GM18517 (cell line): Measurements from ENCODE around the gene EVA1A.

Source experiments
- ATAC-seq: cut with Tn5 transposase; IDR thresholded peaks from one replicate; pipeline ENCODE4 v1.9.1; 2021; ENCODE audit warnings: mild to moderate bottlenecking, moderate library complexity; ENCODE audit not compliant: unreplicated experiment

The EVA1A gene

DNA sequence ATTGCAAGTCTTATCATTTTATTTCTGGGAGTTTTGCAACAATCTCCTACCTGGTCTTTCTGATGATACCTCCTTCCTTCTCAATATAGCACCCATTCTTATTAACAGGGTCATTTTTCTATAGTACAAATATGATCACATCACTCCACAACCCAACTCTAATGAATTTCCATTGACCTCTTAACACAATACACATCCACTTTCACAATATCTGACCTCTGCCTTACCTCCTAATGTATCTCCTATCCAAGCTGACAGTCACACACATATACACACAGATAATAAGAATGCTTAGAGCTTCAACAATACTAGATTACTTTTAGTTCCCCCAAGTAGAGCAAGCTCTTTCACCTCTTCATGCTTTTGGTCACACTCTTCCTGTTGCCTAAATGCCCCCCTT, 40.9 kb downstream of the EVA1A start:
- no peak for ATAC-seq

DNA sequence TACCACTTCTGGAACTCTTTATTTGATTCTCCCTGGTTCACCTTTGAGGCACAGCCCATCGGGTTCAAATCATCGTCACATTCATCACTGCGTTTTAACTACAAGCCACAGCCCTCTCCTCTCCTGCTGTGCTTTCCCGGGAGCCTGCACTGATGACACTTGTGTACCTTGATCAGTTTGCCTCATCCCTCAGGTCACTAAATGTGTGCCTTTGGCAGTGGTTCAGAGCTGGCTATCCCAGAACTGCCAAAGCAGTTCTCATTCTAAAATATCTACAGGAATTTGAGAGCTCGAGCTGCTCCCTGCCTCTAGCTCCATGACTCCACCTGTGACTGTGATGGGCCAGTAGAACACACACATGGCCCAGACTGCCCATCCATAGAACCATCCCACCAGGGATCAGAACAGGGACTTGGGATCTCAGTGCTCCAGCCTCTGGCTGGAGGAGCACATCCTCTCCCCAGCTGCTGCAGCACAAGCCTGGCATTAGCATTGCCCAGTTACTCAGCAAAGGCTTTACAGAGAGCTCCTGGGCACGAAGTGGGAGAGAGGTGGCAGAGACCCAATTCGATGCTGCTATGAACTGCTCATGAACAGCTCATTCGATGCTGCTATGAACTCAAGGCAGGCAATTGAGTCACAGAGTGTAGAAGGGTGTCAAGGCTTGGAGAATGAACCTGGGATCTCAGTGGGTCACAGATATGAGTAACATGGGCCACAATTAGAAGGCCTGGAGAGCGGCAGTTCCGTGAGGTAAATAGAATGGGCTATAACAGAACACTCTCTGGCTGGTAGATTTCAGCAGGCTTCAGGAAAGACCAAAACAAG, 41.9 kb downstream of the EVA1A start:
- no peak for ATAC-seq

GRCh38 chr2:75517547-75518230, 43.0 kb downstream of the EVA1A start:
- ATAC-seq, result no peak

- no peak for ATAC-seq
These were observed 44.1 kb downstream of the EVA1A start for GRCh38 chr2:75516378-75517360.

- no peak for ATAC-seq
These were observed 45.0 kb downstream of the EVA1A start for GRCh38 chr2:75515584-75516368.

GRCh38 chr2:75513616-75514170, 47.0 kb downstream of the EVA1A start:
- ATAC-seq, result no peak

DNA sequence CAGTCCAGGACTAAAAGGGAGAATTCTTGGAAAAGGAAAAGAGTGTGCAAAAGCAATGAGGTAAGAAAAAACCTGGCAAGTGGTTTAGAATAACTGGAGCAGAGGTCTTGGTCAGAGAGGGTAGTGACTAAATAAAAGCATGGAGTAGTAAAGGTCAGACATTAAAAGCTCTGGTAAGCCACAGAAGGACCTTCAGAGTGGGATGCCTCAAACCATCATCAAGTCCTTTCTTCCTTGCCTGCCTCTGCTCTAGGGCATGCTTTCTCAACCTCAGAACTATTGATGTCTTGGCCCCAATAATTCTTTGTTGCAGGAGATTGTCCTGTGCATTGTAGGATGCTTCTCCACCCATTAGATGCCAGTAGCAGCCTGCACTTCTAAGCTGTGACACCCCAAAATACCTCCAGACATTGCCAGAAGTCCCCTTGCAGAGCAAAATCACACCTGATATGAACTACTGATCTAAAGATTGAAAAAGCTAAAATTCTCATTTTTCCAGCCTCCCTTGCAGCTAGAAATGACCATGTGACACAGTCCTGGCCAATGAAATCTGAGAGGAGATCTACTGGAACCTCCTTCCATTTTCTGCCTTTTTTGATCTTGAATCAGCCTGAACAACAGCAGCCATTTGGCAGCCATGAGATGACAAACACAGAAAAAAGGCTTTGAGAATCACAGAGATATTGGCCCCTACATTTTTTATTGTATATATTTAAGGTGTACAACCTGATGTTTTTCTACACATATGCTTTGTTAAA, 48.1 kb downstream of the EVA1A start:
- ATAC-seq, result no peak

DNA sequence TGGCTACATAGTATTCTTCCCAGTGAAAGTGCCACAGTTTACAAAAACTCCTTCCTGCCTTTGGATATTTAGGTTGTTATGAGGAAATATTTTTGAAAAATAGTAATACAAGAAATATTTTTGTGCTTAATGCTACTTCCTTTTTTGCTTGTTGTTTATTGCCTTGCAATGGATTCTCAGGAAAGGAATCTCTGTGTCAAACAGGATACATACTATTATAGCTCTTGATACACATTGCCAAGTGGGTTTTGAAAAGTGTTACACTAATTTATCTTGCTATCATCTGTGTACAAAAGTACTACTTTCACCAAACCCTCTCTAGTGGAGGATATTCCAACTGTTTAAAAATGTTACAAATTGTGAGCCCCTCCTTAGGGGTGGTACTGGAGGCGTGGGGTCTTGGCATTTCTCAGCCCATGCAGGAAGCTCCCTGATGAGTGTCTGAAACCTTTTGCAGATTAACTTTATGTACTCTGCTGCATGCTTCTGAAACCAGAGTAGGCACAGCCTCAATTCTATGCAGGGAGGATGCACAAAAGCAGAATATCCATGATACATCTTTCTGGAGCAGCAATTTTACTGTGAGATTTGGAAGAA, 54.5 kb downstream of the EVA1A start:
- no peak for ATAC-seq

DNA sequence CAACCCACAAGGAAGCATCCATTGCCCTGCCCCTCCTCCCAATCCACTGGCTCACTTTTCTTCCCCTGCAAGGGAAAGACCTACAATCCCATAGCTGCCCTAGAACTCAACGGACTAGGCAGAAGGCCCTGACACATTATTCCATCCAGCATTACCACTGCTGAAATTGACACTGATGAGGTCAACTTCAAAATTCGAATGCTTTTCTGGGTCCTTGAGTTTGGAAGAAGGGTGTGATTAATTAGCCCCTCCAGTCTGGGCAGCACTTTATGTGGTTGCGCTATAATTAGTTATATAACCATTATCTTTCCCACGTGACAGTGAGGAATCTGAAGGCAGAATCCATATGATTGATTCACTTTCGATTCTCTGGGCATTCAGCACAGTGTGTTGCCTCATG, 55.7 kb downstream of the EVA1A start:
- no peak for ATAC-seq

- ATAC-seq, result no peak
These were observed 57.6 kb downstream of the EVA1A start for GRCh38 chr2:75503048-75503607.

- ATAC-seq, result no peak
These were observed 60.1 kb downstream of the EVA1A start for GRCh38 chr2:75500633-75501032.

GRCh38 chr2:75499534-75499933, 61.2 kb downstream of the EVA1A start:
- no peak for ATAC-seq

DNA sequence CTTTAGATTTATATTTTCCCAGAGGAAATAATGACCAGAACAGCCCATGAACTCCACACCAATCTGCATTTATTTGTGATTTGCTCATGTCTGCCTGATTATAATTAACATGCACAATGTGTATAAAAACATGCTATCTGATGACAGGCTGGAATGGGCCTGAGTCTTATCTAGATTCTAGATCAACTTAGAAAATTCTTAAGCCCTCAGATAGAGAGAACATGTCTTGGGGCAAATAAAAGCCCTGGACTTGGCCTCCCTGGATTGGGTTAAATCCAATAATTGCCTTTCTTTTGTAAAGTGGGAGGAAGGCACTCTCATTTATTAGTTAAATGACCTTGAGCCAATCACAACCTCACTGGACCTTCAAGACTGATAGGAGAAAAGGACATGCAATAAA, 61.8 kb downstream of the EVA1A start:
- ATAC-seq, result no peak

DNA sequence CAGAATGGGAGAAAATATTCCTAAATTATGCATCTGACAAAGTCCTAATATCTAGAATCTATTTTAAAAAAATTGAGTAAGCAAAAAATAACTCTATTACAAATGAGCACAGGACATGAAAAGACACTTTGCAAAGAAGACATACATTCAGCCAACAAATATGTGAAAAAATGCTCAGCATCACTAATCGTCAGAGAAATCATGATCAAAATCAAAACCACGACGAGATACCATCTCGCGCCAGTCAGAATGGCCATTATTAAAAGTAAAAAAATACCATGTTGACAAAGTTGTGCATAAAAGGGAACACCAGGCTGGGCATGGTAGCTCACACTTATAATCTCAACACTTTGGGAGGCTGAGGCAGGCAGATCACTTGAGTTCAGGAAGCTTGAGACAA, 63.5 kb downstream of the EVA1A start:
- no peak for ATAC-seq

GRCh38 chr2:75495862-75496261, 64.9 kb downstream of the EVA1A start:
- no peak for ATAC-seq

DNA sequence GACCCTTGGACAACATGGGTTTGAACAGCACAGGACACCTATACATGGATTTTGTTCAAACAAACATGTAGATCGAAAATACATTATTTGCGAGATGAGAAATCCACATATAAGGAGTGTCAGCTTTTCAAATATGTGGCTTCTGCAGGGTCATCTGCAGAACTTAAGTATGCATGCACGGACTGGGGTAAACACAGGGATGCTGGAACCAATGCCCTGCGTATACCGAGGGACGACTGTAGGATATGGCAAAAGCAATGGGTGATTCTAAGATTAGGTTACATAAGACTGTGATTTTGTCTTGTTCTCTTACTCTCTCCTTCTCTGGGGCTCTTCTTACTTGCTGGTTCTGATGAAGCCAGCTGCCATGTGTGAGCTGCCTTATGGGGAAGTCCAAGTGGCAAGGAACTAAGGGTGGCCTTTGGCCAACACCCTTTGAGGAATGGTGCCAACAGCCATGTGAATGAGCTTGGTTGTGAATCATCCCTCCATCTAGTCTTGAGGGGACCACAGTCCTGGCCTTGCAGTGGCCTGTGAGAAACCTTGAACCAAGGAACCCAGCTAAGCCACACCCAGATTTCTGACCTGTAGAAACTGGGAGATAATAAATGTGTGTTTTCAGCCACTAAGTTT, 66.5 kb downstream of the EVA1A start:
- no peak for ATAC-seq

- no peak for ATAC-seq
These were observed 67.5 kb downstream of the EVA1A start for GRCh38 chr2:75493230-75493629.

DNA sequence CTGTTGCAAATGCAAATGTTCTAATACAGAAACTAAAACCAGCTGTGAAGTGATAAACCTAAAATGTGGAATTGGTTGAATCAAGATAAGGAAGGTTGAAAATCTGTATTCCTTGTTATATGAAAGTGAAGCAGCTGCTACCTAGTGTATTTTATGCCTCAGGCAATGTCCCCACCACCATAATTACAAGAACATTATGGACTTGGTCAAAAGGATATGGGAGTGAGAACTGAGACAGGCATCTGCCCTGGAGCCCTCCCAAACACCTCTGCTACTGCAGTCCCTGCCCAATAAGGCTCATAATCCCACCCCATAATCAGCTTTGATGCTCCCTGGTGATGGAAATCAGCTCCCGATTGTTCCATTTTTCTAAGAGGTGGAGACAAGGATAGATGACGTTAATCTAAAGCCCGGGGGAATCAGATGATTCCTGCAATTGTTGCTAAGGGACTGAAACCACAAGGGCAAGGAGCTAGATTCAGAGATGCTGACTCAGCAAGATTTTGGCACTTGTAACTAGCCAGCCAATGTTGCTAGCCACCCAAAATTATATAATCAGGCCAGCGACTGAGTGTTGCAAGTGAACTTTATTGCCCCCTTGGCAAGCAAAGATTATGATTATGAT, 69.5 kb downstream of the EVA1A start:
- no peak for ATAC-seq
